HEK293T (cell line): ENCODE results near the gene SYDE2.

Source experiments
- CTCF ChIA-PET: fragments of 350-600 bp; formaldehyde crosslinking; extraction: SDS; loops from one replicate; lab custom pipeline; 2021; ENCODE audit warnings: antibody characterized with exemption, inconsistent platforms; lab: Yijun Ruan, JAX
- POLR2A ChIA-PET: fragments of 350-600 bp; formaldehyde crosslinking; extraction: SDS; loops from one replicate; lab custom pipeline; 2020; ENCODE audit warnings: antibody characterized with exemption, inconsistent platforms; lab: Yijun Ruan, JAX
- DNase-seq: peaks from one replicate; pipeline ENCODE4 v3.0.0; 2012; ENCODE audit warnings: mixed read lengths; ENCODE audit errors: extremely low spot score
- ARNT ChIP-seq: fragments of 450-650 bp; IDR thresholded peaks from 2 replicates; pipeline ENCODE4 v1.6.1; 2017; ENCODE audit warnings: mild to moderate bottlenecking
- BHLHE40 ChIP-seq: fragments of 450-650 bp; IDR thresholded peaks from 2 replicates; pipeline ENCODE4 v1.6.1; 2016; ENCODE audit warnings: mild to moderate bottlenecking, moderate library complexity, borderline replicate concordance
- CTBP1 ChIP-seq: fragments of 450-650 bp; IDR thresholded peaks from 2 replicates; pipeline ENCODE4 v1.6.1; 2016; ENCODE audit warnings: borderline replicate concordance
- ELF4 ChIP-seq: fragments of 450-650 bp; IDR thresholded peaks from 2 replicates; pipeline ENCODE4 v1.6.1; 2017; ENCODE audit warnings: antibody characterized with exemption
- FOXA1 ChIP-seq: fragments of 450-650 bp; IDR thresholded peaks from 2 replicates; pipeline ENCODE4 v1.6.1; 2016; ENCODE audit warnings: mild to moderate bottlenecking
- FOXK2 ChIP-seq: fragments of 450-650 bp; IDR thresholded peaks from 2 replicates; pipeline ENCODE4 v1.6.1; 2016; ENCODE audit warnings: mild to moderate bottlenecking
- FOXM1 ChIP-seq: fragments of 450-650 bp; IDR thresholded peaks from 2 replicates; pipeline ENCODE4 v1.6.1; 2017; ENCODE audit warnings: mild to moderate bottlenecking, borderline replicate concordance
- HDGF ChIP-seq: fragments of 450-650 bp; IDR thresholded peaks from 2 replicates; pipeline ENCODE4 v1.6.1; 2017; ENCODE audit warnings: antibody characterized with exemption, borderline replicate concordance
- L3MBTL2 ChIP-seq: fragments of 450-650 bp; conservative IDR thresholded peaks from 2 replicates; pipeline ENCODE4 v1.6.1; 2016; ENCODE audit warnings: mild to moderate bottlenecking
- LEF1 ChIP-seq: fragments of 450-650 bp; IDR thresholded peaks from 2 replicates; pipeline ENCODE4 v1.6.1; 2017; ENCODE audit warnings: mild to moderate bottlenecking, borderline replicate concordance
- NFRKB ChIP-seq: fragments of 450-650 bp; IDR thresholded peaks from 2 replicates; pipeline ENCODE4 v1.6.1; 2016; ENCODE audit warnings: mild to moderate bottlenecking, moderate library complexity
- PKNOX1 ChIP-seq: fragments of 450-650 bp; IDR thresholded peaks from 2 replicates; pipeline ENCODE4 v1.6.1; 2016
- SP1 ChIP-seq: fragments of 450-650 bp; IDR thresholded peaks from 2 replicates; pipeline ENCODE4 v1.6.1; 2017
- SUZ12 ChIP-seq: fragments of 450-650 bp; IDR thresholded peaks from 2 replicates; pipeline ENCODE4 v1.6.1; 2016; ENCODE audit warnings: mild to moderate bottlenecking
- TARDBP ChIP-seq: fragments of 450-650 bp; IDR thresholded peaks from 2 replicates; pipeline ENCODE4 v1.6.1; 2016
- ZNF384 ChIP-seq: fragments of 450-650 bp; IDR thresholded peaks from 2 replicates; pipeline ENCODE4 v1.6.1; 2016

Gene SYDE2

GRCh38 chr1:85118751-85119150 lies 82.1 kb downstream of the SYDE2 start:
- CTCF ChIA-PET = no interaction called here
- no peak for TF ChIP-seq FOXK2
- no peak for TF ChIP-seq HDGF
- no peak for TF ChIP-seq L3MBTL2
- no peak for TF ChIP-seq FOXM1
- no peak for TF ChIP-seq ZNF384
- no peak for TF ChIP-seq ELF4
- no peak for TF ChIP-seq CTBP1
- TF ChIP-seq SUZ12 = no peak
- no peak for TF ChIP-seq PKNOX1
- TF ChIP-seq NFRKB = no peak
- TF ChIP-seq TARDBP = no peak
- no peak for TF ChIP-seq ARNT
- no peak for TF ChIP-seq FOXA1
- TF ChIP-seq BHLHE40 = no peak
- no peak for TF ChIP-seq LEF1
- TF ChIP-seq SP1 = no peak
- DNase-seq = no peak
- POLR2A ChIA-PET = no interaction called here

GRCh38 chr1:85116856-85117255 lies 84.0 kb downstream of the SYDE2 start:
- TF ChIP-seq ZNF384 = no peak
- DNase-seq = no peak
- ChIA-PET CTCF (interaction anchor here (1.4 kb wide), 1 partner anchor 142 kb away, joined by 3 read pairs; the partner anchor contains the start of gene C1orf52), POLR2A (no interaction called here)

GRCh38 chr1:85115933-85116332 lies 84.9 kb downstream of the SYDE2 start:
- CTCF ChIA-PET = interaction anchor here (1.4 kb wide), 1 partner anchor 143 kb away, joined by 3 read pairs; the partner anchor contains the start of gene C1orf52
- TF ChIP-seq SUZ12 (no peak), TARDBP (no peak), CTBP1 (no peak), FOXK2 (no peak), BHLHE40 (no peak), HDGF (no peak)
- POLR2A ChIA-PET = no interaction called here
- DNase-seq = no peak

GRCh38 chr1:85111695-85112094 lies 89.1 kb downstream of the SYDE2 start:
- DNase-seq = no peak
- TF ChIP-seq TARDBP = no peak
- TF ChIP-seq PKNOX1 = no peak
- no peak for TF ChIP-seq NFRKB
- no peak for TF ChIP-seq SP1
- TF ChIP-seq FOXK2 = no peak
- no peak for TF ChIP-seq ARNT
- TF ChIP-seq ZNF384 = no peak
- TF ChIP-seq BHLHE40 = no peak
- TF ChIP-seq LEF1 = no peak
- no peak for TF ChIP-seq FOXA1
- TF ChIP-seq HDGF = no peak
- TF ChIP-seq ELF4 = no peak
- no peak for TF ChIP-seq SUZ12
- no peak for TF ChIP-seq CTBP1
- TF ChIP-seq FOXM1 = no peak
- TF ChIP-seq L3MBTL2 = no peak
- POLR2A ChIA-PET = no interaction called here
- CTCF ChIA-PET = interaction anchor here (4.3 kb wide), 1 partner anchor 145 kb away, joined by 55 read pairs; the partner anchor contains the start of gene C1orf52

GRCh38 chr1:85109475-85109874 lies 91.3 kb downstream of the SYDE2 start:
- POLR2A ChIA-PET = interaction anchor here (1.4 to 2.5 kb wide), 2 partner anchors 145 to 149 kb away, joined by 5 to 18 read pairs; partner anchors contain the start of gene C1orf52
- CTCF ChIA-PET = interaction anchor here (0.7 to 4.3 kb wide), 9 partner anchors 25 to 201 kb away, joined by 3 to 55 read pairs (median 6); partner anchors contain the start of gene C1orf52

More at GRCh38 chr1:85109475-85109874, 91.3 kb downstream of the SYDE2 start:
- DNase-seq = peak; percentile 84
- TF ChIP-seq ELF4 (no peak), NFRKB (no peak), CTBP1 (no peak), FOXM1 (no peak), BHLHE40 (no peak), HDGF (no peak), ZNF384 (no peak), L3MBTL2 (no peak), SP1 (no peak), LEF1 (no peak), FOXK2 (no peak), FOXA1 (no peak), TARDBP (no peak)
